Fibroblast of lung (primary cell): ENCODE data around the gene TAX1BP1. TPM values are rescaled to one million over a fixed set of nuclear protein-coding genes. Genes with fewer than 3 reads are reported as not detected.

Source experiments
- DNase-seq, 2 donors: peaks; one replicate each; pipeline versions ENCODE4 v3.0.0 to v3.0.0-alpha.2; 2010; ENCODE audit warnings: low read depth in 2 of 2
- H2AFZ ChIP-seq: 2 replicates; pipeline ENCODE4 v1.5.1; 2012; ENCODE audit warnings: low read length, control low read depth, inconsistent platforms
- H3K27ac ChIP-seq: 2 replicates; pipeline ENCODE4 v1.5.1; 2011; ENCODE audit warnings: low read length, control low read depth; ENCODE audit not compliant: insufficient read depth
- H3K27me3 ChIP-seq: 2 replicates; pipeline ENCODE4 v1.5.1; 2011; ENCODE audit warnings: mild to moderate bottlenecking, low read length; ENCODE audit not compliant: control insufficient read depth, insufficient read depth
- H3K36me3 ChIP-seq: 2 replicates; pipeline ENCODE4 v1.5.1; 2011; ENCODE audit warnings: low read length; ENCODE audit not compliant: control insufficient read depth, insufficient read depth
- H3K4me1 ChIP-seq: 2 replicates; pipeline ENCODE4 v1.5.1; 2011; ENCODE audit warnings: low read length; ENCODE audit not compliant: control insufficient read depth, insufficient read depth; ENCODE audit errors: extremely low read depth
- H3K4me2 ChIP-seq: 2 replicates; pipeline ENCODE4 v1.5.1; 2011; ENCODE audit warnings: low read length, control low read depth; ENCODE audit not compliant: insufficient read depth; ENCODE audit errors: extremely low read depth
- H3K4me3 ChIP-seq, 4 experiments: fragments of 200-600 bp in 1 of 4; sonication (generic) in 1 of 4; replicated peaks in 1 of 4; 2 replicates each; pipeline ENCODE4 v1.5.1; 2011 to 2016; ENCODE audit warnings: low read length in 4 of 4, low read depth in 3 of 4, mild to moderate bottlenecking in 3 of 4, control low read depth in 2 of 4, inconsistent platforms in 1 of 4, mixed read lengths in 1 of 4; ENCODE audit not compliant: insufficient read depth in 1 of 4; ENCODE audit errors: control extremely low read depth in 1 of 4
- H3K79me2 ChIP-seq: 2 replicates; pipeline ENCODE4 v1.5.1; 2012; ENCODE audit warnings: mild to moderate bottlenecking, low read length, inconsistent platforms; ENCODE audit not compliant: control insufficient read depth, insufficient read depth
- H3K9ac ChIP-seq: 2 replicates; pipeline ENCODE4 v1.5.1; 2011; ENCODE audit warnings: mild to moderate bottlenecking, low read length, control low read depth; ENCODE audit not compliant: insufficient read depth
- H3K9me3 ChIP-seq: 2 replicates; pipeline ENCODE4 v1.5.1; 2012; ENCODE audit warnings: low read depth, low read length; ENCODE audit not compliant: control insufficient read depth, insufficient read depth
- H4K20me1 ChIP-seq: 2 replicates; pipeline ENCODE4 v1.5.1; 2011; ENCODE audit warnings: low read length; ENCODE audit not compliant: control insufficient read depth, insufficient read depth; ENCODE audit errors: extremely low read depth
- CTCF ChIP-seq, 2 donors: IDR thresholded peaks in 1 of 2; conservative IDR thresholded peaks in 1 of 2; 1 replicate in 1 of 2; 2 replicates in 1 of 2; pipeline ENCODE4 v1.5.1; 2011 to 2012; ENCODE audit warnings: low read length in 2 of 2, control low read depth in 1 of 2, inconsistent platforms in 1 of 2, low read depth in 1 of 2, mild to moderate bottlenecking in 1 of 2
- EZH2 ChIP-seq: IDR thresholded peaks from 2 replicates; pipeline ENCODE4 v1.5.1; 2012; ENCODE audit warnings: low read length, control low read depth, mild to moderate bottlenecking; ENCODE audit errors: missing control alignments
- polyA plus RNA-seq, 2 donors: library from polyadenylated mRNA; depleted of rRNA in 1 of 2; stranded (reverse) in 1 of 2; unstranded in 1 of 2; fragments of >200 nt; gene quantifications; 2 replicates each; pipeline ENCODE4 v1.2.1, GENCODE V29; 2011 to 2012; ENCODE audit warnings: missing spikeins in 1 of 2
- total RNA-seq: library from RNA; depleted of rRNA; stranded (reverse); fragments of >200 nt; gene quantifications from 2 replicates; pipeline ENCODE4 v1.2.1, GENCODE V29; 2014

Gene TAX1BP1
- total and polyA plus RNA-seq, 2 donors (not counting 1 experiment from before 2014, with no cell fraction given) = 98.6 to 111 TPM

- H3K36me3 ChIP-seq = no peaks in the 10 kb centered on the region
- H3K27ac ChIP-seq = no peak overlapping the region
- TF ChIP-seq CTCF (conservative IDR thresholded peaks at IDR 0.05 in 1 of 2, IDR thresholded peaks at IDR 0.05 in 1 of 2; ENCODE audit: low read depth in 1 of 2, low read length in 2 of 2) = no peak
- no peak for TF ChIP-seq EZH2
- H3K4me1 ChIP-seq = no peaks in the 10 kb centered on the region
- H3K4me3 ChIP-seq = no peak overlapping the region
- H4K20me1 ChIP-seq = no peaks in the 10 kb centered on the region
- H2AFZ ChIP-seq = no peak overlapping the region
- no peaks in the 10 kb centered on the region for H3K9me3 ChIP-seq
- H3K9ac ChIP-seq = no peak overlapping the region
- no peaks in the 10 kb centered on the region for H3K27me3 ChIP-seq
- H3K4me2 ChIP-seq = no peak overlapping the region
- no peaks in the 10 kb centered on the region for H3K79me2 ChIP-seq
- DNase-seq = no peak
Measured at GRCh38 chr7:27727058-27727457, 12.9 kb upstream of the TAX1BP1 start.

GRCh38 chr7:27730112-27730511 is 9.8 kb upstream of the TAX1BP1 start:
- no peaks in the 10 kb centered on the region for H4K20me1 ChIP-seq
- H3K4me2 ChIP-seq = no peak overlapping the region
- H3K27me3 ChIP-seq = no peaks in the 10 kb centered on the region
- TF ChIP-seq EZH2 (no peak), CTCF (conservative IDR thresholded peaks at IDR 0.05 in 1 of 2, IDR thresholded peaks at IDR 0.05 in 1 of 2; ENCODE audit: low read depth in 1 of 2, low read length in 2 of 2) (no peak)
- H3K9me3 ChIP-seq = no peaks in the 10 kb centered on the region
- no peak overlapping the region for H3K9ac ChIP-seq
- no peak overlapping the region for H3K27ac ChIP-seq
- H3K4me3 ChIP-seq = no peak overlapping the region
- no peak for DNase-seq
- no peaks in the 10 kb centered on the region for H3K79me2 ChIP-seq
- H3K36me3 ChIP-seq = no peaks in the 10 kb centered on the region
- H3K4me1 ChIP-seq = no peaks in the 10 kb centered on the region
- no peak overlapping the region for H2AFZ ChIP-seq

- Histone ChIP-seq H3K79me2 (no peaks in the 10 kb centered on the region), H3K27ac (no peak overlapping the region), H3K9ac (no peak overlapping the region), H3K4me2 (no peak overlapping the region), H3K4me3 (no peak overlapping the region), H3K9me3 (no peaks in the 10 kb centered on the region), H3K27me3 (no peaks in the 10 kb centered on the region), H3K36me3 (no peaks in the 10 kb centered on the region), H2AFZ (no peak overlapping the region), H3K4me1 (no peaks in the 10 kb centered on the region), H4K20me1 (no peaks in the 10 kb centered on the region)
- DNase-seq = no peak
- no peak for TF ChIP-seq CTCF (conservative IDR thresholded peaks at IDR 0.05 in 1 of 2, IDR thresholded peaks at IDR 0.05 in 1 of 2; ENCODE audit: low read depth in 1 of 2, low read length in 2 of 2)
- TF ChIP-seq EZH2 = no peak
Measured at GRCh38 chr7:27734583-27734982, 5.4 kb upstream of the TAX1BP1 start.
